ENCODE results near the gene HERC2.

DNA sequence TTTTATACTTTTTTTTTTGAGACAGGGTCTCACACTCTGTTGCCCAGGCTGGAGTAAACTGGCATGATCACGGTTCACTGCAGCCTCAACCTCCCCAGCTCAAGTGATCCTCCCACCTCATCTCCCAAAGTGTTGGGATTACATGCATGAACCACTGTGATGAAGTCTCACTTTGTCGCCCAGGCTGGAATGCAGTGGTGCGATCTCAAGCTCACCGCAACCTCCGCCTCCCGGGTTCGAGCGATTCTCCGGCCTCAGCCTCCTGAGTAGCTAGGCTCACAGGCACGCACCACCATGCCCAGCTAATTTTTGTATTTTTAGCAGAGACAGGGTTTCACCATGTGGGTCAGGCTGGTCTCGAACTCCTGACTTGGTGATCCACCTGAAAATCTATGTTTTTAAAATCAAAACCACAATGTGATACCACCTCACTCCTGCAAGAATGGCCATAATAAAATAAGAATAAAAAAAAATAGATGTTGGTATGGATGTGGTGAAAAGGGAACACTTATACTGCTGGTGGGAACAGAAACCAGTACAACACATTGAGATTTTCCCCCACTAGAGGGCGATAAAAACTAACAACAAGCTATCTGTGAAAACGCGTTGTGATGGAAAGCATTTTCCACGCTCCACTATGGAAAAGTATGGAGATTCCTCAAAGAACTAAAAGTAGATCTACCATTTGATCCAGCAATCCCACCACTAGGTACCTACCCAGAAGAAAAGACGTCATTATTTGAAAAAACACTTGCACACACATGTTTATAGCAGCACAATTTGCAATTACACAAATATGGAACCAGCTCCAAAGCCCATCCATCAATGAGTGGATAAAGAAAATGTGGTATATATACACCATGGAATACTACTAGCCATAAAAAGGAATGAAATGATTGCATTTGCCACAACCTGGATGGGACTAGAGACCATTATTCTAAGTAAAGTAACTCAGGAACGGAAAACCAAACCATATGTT, 196.0 kb downstream of the HERC2 start:
- TF ChIP-seq TAF1 (IDR thresholded peaks at IDR 0.05; ENCODE audit: borderline replicate concordance, insufficient read depth, low read length) (no peak), POLR2AphosphoS5 (IDR thresholded peaks at IDR 0.05; ENCODE audit: low read depth, low read length) (no peak), REST (IDR thresholded peaks at IDR 0.05; ENCODE audit: insufficient read depth in 1 of 2, low read depth in 2 of 2, low read length in 2 of 2) (no peak), FOXP2 (optimal IDR thresholded peaks at IDR 0.05; ENCODE audit: borderline replicate concordance, extremely low read depth, extremely low read length, insufficient read depth) (no peak)

All from PFSK-1 (cell line).